ENCODE measurements around the gene B4GALT7. TPM values are rescaled to one million over a fixed set of nuclear protein-coding genes. Genes with fewer than 3 reads are reported as not detected.

The B4GALT7 gene
- total RNA-seq, 6 donors from 2014 or later: 17.2 to 30.4 (median 23.0) TPM

- no peaks in the 10 kb centered on the region for H3K27me3 ChIP-seq
- H3K27ac ChIP-seq: no peak overlapping the region
- DNase-seq (no peak), ATAC-seq (ENCODE audit: low FRiP score in 2 of 2) (no peak)
- no peak for TF ChIP-seq CTCF (IDR thresholded peaks at IDR 0.05)
- no peak for TF ChIP-seq POLR2A (IDR thresholded peaks at IDR 0.05)
- TF ChIP-seq EP300 (IDR thresholded peaks at IDR 0.05): no peak
- no peak for TF ChIP-seq POLR2AphosphoS5 (IDR thresholded peaks at IDR 0.05)
- peaks cover 5 to 9% (median 5%) of the 10 kb centered on the region in 4 donors for H3K4me1 ChIP-seq
- no peak overlapping the region for H3K4me3 ChIP-seq
- peaks cover 0 to 20% (median 6%) of the 10 kb centered on the region in 4 donors for H3K36me3 ChIP-seq
- WGBS, 2 donors: 68 to 71% methylated on average over 11 of the region's 11 CpGs
- no peaks in the 10 kb centered on the region for H3K9me3 ChIP-seq
These were observed 7.2 kb downstream of the B4GALT7 start for GRCh38 chr5:177607115-177607451.

DNA sequence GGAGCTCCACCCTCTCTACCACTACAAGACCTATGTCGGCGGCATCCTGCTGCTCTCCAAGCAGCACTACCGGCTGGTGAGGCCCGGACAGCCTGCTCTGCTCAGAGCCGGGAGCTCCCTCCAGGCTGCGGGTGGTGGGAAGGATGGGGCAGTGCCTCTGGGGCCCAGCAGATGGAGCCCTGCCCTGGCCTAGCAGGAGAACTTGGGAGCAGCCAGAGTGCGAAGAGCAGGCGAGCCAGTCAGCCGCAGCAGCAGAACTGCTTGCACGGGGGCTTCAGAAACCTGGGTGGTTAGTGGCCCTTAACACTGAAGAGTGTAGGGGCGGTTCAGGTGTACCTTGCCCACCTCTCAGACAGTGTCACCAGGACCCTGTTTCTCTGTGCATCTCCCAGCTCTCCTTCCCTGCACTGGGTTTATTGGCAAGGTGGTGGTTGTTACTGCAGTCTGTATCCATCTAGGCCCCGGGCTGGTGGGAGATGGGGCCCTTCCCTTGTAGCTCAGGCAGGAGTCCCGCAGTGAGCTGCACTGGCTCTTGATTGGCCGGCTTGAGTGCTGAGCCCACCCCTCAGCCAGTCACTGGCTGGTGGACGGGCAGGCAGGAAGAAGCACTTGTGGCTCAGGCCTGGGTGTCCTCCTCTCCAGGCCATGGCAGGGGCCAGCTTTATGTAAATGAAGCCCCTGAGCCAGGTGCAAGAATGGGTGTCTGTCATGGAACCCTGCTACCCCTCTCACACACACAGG lies 7.7 kb downstream of the B4GALT7 start:
- DNase-seq (peak; percentile 76 to 89), ATAC-seq (ENCODE audit: low FRiP score in 2 of 2) (peak; percentile 83 to 86)
- TF ChIP-seq CTCF (IDR thresholded peaks at IDR 0.05): peak; percentile 65 to 92 (median 84)
- TF ChIP-seq EP300 (IDR thresholded peaks at IDR 0.05): no peak
- Histone ChIP-seq H3K36me3 (peaks cover 0 to 22% (median 6%) of the 10 kb centered on the region in 4 donors), H3K4me3 (no peak overlapping the region), H3K4me1 (peaks cover 5 to 9% (median 5%) of the 10 kb centered on the region in 4 donors), H3K9me3 (no peaks in the 10 kb centered on the region), H3K27ac (no peak overlapping the region), H3K27me3 (no peaks in the 10 kb centered on the region)
- 14 to 27% methylated on average over 11 to 14 of the region's 15 CpGs for WGBS, 2 donors

- H3K36me3 ChIP-seq: peaks cover 0 to 22% (median 6%) of the 10 kb centered on the region in 4 donors
- no peak overlapping the region for H3K4me3 ChIP-seq
- DNase-seq (peak in 1 of 2 donors; percentile 72), ATAC-seq (ENCODE audit: low FRiP score in 2 of 2) (no peak)
- peaks cover 5 to 9% (median 5%) of the 10 kb centered on the region in 4 donors for H3K4me1 ChIP-seq
- TF ChIP-seq POLR2A (IDR thresholded peaks at IDR 0.05) (no peak), POLR2AphosphoS5 (IDR thresholded peaks at IDR 0.05) (no peak), EP300 (IDR thresholded peaks at IDR 0.05) (no peak), CTCF (IDR thresholded peaks at IDR 0.05) (no peak)
- H3K27me3 ChIP-seq: no peaks in the 10 kb centered on the region
- no peak overlapping the region for H3K27ac ChIP-seq
- no peaks in the 10 kb centered on the region for H3K9me3 ChIP-seq
- WGBS, 2 donors: 92% methylated on average over 29 to 35 of the region's 37 CpGs
These were observed 8.5 kb downstream of the B4GALT7 start for GRCh38 chr5:177608243-177609075.

DNA sequence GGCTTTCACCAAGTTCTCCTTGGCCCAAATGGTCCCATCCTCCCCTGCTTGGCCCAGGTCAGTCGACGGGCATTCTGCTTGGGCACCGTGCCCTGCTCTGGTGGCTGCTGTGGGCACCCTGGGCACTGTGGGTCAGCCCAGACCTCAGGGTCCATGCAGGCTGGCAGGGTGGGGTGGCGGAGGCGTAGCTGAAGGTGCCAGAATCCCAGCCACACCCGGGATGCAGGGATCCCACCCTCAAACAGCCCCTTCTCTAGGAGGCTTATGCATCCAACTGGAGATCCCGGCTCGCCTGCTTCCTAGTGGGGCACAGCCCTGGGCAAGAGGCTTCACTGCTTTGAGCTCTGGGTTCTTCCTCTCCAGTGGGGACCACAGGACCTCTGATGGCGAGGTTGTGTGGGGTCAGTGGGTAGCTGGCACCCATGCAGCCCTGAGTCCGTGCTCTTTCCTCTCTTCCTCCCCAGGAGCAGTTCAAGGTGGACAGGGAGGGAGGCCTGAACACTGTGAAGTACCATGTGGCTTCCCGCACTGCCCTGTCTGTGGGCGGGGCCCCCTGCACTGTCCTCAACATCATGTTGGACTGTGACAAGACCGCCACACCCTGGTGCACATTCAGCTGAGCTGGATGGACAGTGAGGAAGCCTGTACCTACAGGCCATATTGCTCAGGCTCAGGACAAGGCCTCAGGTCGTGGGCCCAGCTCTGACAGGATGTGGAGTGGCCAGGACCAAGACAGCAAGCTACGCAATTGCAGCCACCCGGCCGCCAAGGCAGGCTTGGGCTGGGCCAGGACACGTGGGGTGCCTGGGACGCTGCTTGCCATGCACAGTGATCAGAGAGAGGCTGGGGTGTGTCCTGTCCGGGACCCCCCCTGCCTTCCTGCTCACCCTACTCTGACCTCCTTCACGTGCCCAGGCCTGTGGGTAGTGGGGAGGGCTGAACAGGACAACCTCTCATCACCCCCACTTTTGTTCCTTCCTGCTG lies 9.4 kb downstream of the B4GALT7 start:
- no peak for DNase-seq
- Histone ChIP-seq H3K4me1 (peaks cover 5 to 9% (median 5%) of the 10 kb centered on the region in 4 donors), H3K9me3 (no peaks in the 10 kb centered on the region), H3K27ac (no peak overlapping the region), H3K27me3 (no peaks in the 10 kb centered on the region), H3K4me3 (no peak overlapping the region), H3K36me3 (peaks cover 0 to 20% (median 4%) of the 10 kb centered on the region in 4 donors)
- WGBS, 2 donors: 80 to 92% methylated on average over 5 to 14 of the region's 21 CpGs
- TF ChIP-seq EP300 (IDR thresholded peaks at IDR 0.05) (no peak), POLR2A (IDR thresholded peaks at IDR 0.05) (no peak), CTCF (IDR thresholded peaks at IDR 0.05) (no peak)
- ATAC-seq (ENCODE audit: low FRiP score in 2 of 2): no peak
